GM18861 (cell line): ENCODE data around the gene NOXRED1.

Experiments used
- ATAC-seq: cut with Tn5 transposase; IDR thresholded peaks from one replicate; pipeline ENCODE4 v1.9.1; 2021; ENCODE audit not compliant: unreplicated experiment

Gene NOXRED1

GRCh38 chr14:77409131-77409533, 14.2 kb downstream of the NOXRED1 start:
- ATAC-seq = no peak

DNA sequence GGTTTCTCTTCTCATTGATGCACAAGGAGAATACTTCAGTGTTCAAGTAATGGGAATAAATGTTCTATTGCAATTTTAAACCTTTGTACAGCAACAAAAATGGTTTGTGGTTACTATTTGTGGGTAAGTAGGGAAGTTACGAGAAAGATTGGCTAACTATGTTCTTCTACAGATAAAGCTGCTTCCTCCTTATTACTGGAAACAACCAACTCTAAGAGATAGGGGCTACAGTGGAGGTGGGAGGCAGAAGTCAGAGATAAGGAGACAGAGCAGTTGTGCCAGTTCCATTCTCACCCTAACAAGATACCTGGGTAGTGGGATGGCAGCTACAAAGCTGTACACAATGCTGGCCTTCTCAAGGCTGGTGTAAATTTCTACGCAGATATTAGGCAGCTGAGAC, 16.2 kb downstream of the NOXRED1 start:
- no peak for ATAC-seq

DNA sequence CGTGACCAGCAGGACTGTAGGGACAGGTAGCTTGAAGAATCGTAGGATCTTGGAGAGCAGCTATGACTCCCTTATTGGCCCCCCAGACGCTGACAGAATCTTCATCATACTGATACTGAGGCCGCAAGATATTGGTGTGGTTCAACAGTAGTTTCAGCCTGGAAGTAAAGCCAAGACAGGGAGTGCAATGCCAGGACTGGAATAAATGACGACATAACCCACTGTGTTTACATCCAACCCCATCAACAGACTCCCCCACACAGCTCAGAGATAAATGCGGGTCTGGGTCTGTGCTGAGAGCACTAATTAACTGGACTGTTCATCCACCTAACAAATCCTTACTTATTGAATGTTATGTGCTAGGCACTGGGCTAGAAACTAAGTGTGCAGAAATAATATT, 16.6 kb downstream of the NOXRED1 start:
- ATAC-seq = no peak

DNA sequence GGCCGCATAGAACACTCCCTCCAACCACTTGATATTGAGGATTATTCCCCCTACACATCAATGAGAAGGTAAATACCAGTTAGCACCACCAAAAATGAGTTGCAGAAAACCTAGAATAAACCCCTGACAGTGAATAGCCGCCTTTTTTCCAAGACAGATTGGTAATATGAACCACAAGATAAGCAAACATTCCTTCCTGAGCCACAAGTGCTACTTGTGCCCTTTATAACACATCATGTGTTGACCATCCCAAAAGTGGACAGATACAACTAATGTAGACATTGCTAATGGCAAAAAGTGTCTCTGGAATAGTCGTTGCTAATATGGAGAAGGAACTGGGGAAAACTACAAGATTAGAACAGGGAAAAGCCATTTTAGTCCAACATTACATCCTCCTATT, 17.2 kb downstream of the NOXRED1 start:
- ATAC-seq = no peak

GRCh38 chr14:77403768-77404167, 19.6 kb downstream of the NOXRED1 start:
- no peak for ATAC-seq

DNA sequence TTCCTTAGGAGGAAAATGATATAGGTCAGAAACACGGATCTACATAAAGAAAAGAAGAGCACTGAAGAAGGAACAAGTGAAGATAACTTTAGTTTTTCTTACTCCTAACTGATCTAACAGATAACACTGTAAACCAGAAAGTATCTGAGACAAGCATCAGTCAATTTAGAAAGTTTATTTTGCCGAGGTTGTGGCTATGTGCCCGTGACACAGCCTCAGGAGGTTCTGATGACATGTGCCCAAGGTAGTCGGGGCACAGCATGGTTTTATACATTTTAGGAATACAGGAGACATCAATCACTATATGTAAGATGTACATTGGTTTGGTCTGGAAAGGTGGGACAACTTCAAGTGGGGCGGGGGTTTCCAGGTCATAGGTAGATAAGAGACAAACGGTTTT, 23.1 kb downstream of the NOXRED1 start:
- no peak for ATAC-seq

DNA sequence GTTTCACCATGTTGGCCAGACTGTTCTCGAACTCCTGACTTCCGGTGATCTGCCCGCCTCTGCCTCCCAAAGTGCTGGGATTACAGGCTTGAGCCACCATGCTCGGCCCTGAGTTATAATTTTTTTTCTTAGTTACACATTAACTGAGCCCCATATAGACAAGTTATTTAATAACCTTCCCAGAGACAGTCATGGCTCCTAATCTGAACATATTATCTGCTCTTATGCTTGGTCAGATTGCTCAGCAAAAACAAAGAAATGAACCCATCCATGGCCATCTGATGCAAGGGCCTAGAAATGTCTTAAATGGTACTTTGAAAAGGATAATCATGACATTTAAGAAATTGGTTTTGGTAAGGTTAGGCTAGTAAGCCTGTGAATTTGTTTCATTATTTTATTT, 33.1 kb downstream of the NOXRED1 start:
- ATAC-seq = no peak

GRCh38 chr14:77378701-77379100, 44.6 kb downstream of the NOXRED1 start:
- ATAC-seq = no peak

- no peak for ATAC-seq
Measured at GRCh38 chr14:77377502-77377844, 45.9 kb downstream of the NOXRED1 start.

DNA sequence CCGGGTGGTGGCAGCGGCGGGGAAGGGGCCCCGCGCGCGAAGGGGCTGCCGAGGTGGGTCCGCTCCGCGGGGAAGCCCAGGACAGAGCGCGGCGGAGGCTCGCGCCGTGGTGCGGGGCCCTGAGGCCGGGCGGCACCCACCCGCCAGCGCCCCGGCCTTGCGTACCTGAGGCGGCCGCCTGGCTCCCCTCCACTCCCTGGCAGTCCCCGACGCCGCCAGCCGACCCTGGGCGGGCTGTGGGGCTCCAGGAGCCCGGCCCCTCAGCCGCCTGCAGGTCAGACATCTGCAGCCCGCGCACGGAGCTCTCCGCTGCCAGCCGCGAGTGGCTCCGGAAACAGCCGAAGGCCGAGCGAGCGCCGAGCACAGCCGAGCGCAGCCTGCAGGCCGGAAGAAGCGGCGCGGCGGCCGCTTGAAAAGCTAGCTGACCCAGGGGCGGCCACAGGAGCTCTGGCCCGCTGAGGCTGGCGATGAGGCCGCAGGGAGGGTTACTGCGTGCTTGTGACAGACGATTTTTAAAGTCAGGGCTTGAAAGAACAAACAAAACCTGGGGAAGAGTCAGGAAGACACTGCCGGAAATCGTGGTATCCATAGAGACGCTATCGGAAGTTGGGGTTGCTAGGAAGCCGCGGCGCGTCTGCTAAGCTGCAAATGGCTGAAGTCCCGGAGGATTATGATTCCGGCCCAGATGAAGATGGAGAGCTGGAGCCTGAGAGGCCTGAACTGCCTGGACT, 46.4 kb downstream of the NOXRED1 start, which contains the start of the genes SAMD15 and TMED8:
Gene SAMD15, plus strand, starts transcription at position 609 of the 731 bp plus-strand sequence. Its CDS starts 40 bp downstream, at position 649.
Gene TMED8, minus strand, starts transcription at position 324 of the 731 bp plus-strand sequence. Its CDS starts 41 bp downstream, at position 283.
- peak; percentile 58 for ATAC-seq

DNA sequence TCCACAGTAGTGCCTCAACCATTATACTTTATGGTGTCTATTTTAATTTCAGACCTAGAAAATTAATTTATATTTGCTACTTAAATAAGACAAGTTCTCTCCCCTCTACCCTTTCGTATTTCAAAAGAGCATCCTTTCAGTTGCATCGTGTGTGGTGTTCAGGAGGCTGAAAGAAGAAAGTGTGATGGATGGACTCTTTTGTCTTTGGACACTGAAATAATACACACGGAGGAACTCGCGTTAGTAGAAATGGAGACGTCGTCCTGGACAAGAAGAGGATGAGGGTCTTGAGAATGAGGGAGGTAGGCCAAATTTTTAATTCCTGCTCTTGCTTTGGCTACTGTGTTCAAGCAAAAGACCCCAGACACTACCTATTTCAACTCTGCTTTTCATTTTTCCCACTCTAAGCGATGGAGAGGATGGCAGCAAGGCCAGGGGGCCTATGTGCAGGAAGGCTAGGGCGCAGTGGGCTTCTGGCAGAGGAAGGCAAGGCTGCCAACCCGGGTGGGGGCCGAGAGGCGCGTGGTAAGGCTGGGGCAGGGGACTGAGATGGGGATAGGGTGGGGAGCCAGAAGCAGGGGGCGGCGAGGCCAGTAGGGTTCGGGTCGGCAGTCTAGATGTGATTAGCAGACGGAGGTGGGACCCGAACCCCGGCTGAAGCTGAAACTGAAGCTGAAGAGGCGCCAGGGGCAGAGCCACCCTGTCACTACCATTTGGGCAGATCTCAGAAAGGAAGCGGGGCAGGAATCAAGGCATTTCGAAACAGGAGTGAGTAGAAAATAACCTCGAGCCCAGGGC, 47.2 kb downstream of the NOXRED1 start:
- peak; percentile 0 for ATAC-seq

DNA sequence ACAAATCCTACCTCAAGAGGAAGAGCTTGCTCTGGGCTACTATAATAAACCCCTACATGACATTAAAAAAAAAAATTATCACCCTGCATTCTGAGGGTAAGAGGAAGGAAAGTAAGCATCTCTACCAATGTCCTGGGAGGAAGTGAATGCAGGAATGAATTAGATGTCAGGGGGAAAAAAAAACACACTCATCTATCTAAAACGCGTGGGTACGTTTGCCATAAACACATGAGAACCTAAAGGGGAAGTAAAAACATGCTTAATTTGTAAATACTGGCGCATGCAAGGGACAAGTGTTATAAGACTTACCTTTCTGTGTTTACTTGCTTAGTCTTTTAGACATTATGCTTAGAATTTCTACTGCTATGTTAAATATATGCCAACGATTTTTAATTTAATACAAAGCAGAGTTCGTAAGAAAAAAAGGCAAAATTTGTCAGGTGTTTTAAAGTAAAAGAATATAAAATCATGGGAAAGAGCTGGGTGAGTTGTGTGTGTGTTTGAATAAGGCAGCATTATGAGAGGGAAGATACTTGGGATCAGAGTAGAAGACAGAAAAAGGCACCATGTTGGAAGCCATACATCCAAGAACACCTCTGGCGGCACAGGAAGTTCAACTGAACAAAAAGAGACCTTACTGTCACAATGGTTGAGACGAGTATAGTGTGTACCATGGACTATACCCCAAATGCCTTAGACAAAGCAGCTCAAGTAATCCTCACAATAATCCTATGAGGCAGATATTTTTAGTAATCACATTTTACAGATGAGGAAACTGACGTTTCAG, 48.0 kb downstream of the NOXRED1 start:
- no peak for ATAC-seq

GRCh38 chr14:77372304-77372841, 51.0 kb downstream of the NOXRED1 start:
- peak; percentile 48 for ATAC-seq

DNA sequence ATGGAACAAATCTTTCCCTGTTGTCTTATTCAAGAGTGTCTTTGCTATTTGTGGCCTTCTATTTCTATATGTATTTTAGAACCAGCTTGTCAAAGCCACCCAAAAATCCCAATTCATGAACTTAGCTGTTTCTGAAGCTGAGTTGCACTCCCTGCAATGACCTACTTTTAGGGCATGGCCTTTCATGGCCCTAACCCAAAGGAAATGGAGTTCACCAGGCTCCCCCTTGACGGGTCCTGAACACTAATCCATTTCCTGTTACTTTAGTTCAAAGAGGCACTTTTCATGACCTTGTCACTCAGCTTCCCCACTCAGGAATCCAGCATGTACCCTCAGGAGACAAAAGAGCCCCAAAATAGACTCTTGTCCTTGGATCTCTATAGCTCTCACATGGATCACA, 54.0 kb downstream of the NOXRED1 start:
- no peak for ATAC-seq

DNA sequence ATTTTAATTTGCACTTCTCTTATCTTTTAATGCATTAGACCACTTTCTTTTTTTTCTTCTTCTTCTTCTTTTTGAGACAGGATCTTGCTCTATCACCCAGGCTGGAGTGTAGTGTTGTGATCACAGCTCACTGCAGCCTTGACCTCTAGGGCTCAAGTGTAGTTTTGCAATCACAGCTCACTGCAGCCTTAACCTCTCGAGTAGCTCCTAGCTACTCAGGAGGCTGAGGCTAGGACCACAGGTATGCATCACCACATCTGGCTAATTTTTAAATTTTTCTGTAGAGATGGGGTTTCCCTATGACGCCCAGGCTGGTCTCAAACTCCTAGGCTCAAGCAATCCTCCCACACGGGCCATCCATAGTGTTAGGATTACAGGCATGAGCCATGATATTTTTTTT, 59.2 kb downstream of the NOXRED1 start:
- ATAC-seq = peak; percentile 58

- ATAC-seq = no peak
Measured at GRCh38 chr14:77359626-77360025, 63.7 kb downstream of the NOXRED1 start.

DNA sequence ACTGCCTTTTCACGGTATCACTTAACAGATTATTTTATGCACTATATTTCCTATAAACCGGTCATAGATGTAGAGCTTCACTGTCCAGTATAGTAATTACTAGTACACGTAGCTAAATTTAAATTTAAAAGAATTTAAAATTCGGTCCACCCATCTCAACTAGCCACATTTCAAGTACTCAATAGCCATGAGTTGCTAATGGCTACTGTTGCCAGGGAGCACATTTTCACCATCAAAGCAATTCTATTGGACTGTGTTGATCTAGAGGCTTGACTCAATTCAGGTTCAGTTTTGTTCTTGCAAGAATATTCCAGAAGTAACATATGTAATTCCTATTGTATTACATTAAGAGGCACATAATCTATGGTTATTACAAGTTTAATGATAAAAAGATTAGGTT, 66.4 kb downstream of the NOXRED1 start:
- ATAC-seq = no peak

DNA sequence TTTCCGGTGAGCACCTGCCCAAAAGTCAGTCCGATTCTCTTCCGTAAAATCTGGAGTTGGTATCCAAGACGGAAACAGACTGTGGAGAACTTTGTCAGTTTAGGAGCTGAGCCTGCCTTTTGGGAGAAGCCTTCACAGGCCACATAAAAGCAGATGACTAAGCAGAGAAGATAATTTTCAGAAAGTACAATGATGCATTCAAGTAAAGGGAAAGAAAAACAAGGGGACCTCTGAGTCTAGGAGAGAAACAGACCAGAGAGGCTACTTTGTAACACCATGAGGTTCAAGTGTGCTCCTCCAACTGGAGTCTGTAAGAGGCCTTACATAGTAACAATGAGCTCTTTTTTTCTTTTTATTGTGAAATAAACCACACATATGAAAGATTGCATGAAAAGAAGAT, 67.5 kb downstream of the NOXRED1 start:
- ATAC-seq = no peak

GRCh38 chr14:77353469-77354141, 69.7 kb downstream of the NOXRED1 start:
- no peak for ATAC-seq

- no peak for ATAC-seq
Measured at GRCh38 chr14:77347751-77348150, 75.6 kb downstream of the NOXRED1 start.

DNA sequence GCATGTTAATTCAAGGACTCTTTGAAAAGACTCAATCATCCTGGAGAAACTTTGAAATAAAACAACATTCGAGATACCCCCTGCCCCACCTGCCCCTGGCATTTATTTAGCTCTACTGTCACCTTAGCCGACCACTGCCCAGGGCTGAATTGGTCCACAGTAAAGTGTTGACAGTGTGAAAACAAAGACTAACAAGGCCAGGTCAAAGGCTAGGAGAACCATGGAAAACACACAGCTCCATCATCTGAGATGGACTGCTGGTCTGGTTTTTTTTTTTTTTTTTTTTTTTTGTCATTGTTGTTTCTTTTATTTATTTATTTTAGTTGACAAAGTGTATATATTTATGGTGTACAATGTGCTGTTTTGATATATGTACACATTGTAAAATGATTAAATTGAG, 76.8 kb downstream of the NOXRED1 start:
- ATAC-seq = no peak
